GM23338 (cell line): ENCODE results near the gene CTDSP2. TPM values are rescaled to one million over a fixed set of nuclear protein-coding genes. Genes with fewer than 3 reads are reported as not detected.

Experiments used
- ATAC-seq: fragments of 200-7000 bp; cut with Tn5 transposase; 3 replicates; pipeline ENCODE4 v1.9.1; 2020
- DNase-seq: peaks from one replicate; pipeline ENCODE4 v3.0.0-alpha.2; 2015; ENCODE audit warnings: low spot score
- H2AFZ ChIP-seq: fragments of 200-600 bp; sonication (generic); 2 replicates; pipeline ENCODE4 v1.8.0; 2016; ENCODE audit warnings: antibody characterized with exemption, mild to moderate bottlenecking, moderate library complexity
- H3F3A ChIP-seq: fragments of 200-600 bp; sonication (generic); replicated peaks from 2 replicates; pipeline ENCODE4 v1.8.0; 2017; ENCODE audit warnings: antibody characterized with exemption, mixed run types, low read depth
- H3K27ac ChIP-seq: fragments of 200-600 bp; sonication (generic); 2 replicates; pipeline ENCODE4 v1.6.1; 2016; ENCODE audit warnings: low read depth
- H3K27me3 ChIP-seq: fragments of 200-600 bp; sonication (generic); 2 replicates; pipeline ENCODE4 v1.8.0; 2016; ENCODE audit warnings: mild to moderate bottlenecking, mixed run types, moderate library complexity; ENCODE audit not compliant: insufficient read depth
- H3K36me3 ChIP-seq: fragments of 200-600 bp; sonication (generic); 2 replicates; pipeline ENCODE4 v1.8.0; 2016; ENCODE audit warnings: mild to moderate bottlenecking; ENCODE audit not compliant: insufficient read depth
- H3K4me1 ChIP-seq: fragments of 200-600 bp; sonication (generic); 2 replicates; pipeline ENCODE4 v1.8.0; 2016; ENCODE audit warnings: mild to moderate bottlenecking, moderate library complexity; ENCODE audit not compliant: insufficient read depth
- H3K4me2 ChIP-seq: fragments of 200-600 bp; sonication (generic); 2 replicates; pipeline ENCODE4 v1.7.1; 2017; ENCODE audit warnings: mixed run types
- H3K4me3 ChIP-seq: fragments of 200-600 bp; sonication (generic); 2 replicates; pipeline ENCODE4 v1.6.1; 2016; ENCODE audit warnings: mixed run types
- H3K79me2 ChIP-seq: fragments of 200-600 bp; sonication (generic); replicated peaks from 2 replicates; pipeline ENCODE4 v1.8.0; 2017; ENCODE audit warnings: mild to moderate bottlenecking; ENCODE audit not compliant: insufficient read depth
- H3K9me2 ChIP-seq: fragments of 200-600 bp; sonication (generic); 2 replicates; pipeline ENCODE4 v1.8.0; 2017; ENCODE audit not compliant: insufficient read depth
- H4K20me1 ChIP-seq: fragments of 200-600 bp; sonication (generic); replicated peaks from 2 replicates; pipeline ENCODE4 v1.8.0; 2017; ENCODE audit warnings: mild to moderate bottlenecking; ENCODE audit not compliant: insufficient read depth
- H3K27ac Mint-ChIP-seq: 2 replicates; pipeline ENCODE4 v1.8.0; 2020; ENCODE audit warnings: inconsistent platforms, mild to moderate bottlenecking, moderate library complexity, mixed read lengths
- H3K27me3 Mint-ChIP-seq: 3 replicates; pipeline ENCODE4 v1.8.0; 2022; ENCODE audit warnings: low read depth, mild to moderate bottlenecking, moderate library complexity, mixed read lengths, inconsistent platforms; ENCODE audit not compliant: insufficient read depth, poor library complexity
- H3K36me3 Mint-ChIP-seq: 3 replicates; pipeline ENCODE4 v1.8.0; 2021; ENCODE audit warnings: low read depth, mild to moderate bottlenecking, inconsistent platforms, moderate library complexity, mixed read lengths
- H3K4me1 Mint-ChIP-seq: 3 replicates; pipeline ENCODE4 v1.8.0; 2020; ENCODE audit warnings: mild to moderate bottlenecking, inconsistent platforms, mixed read lengths
- H3K4me3 Mint-ChIP-seq: 3 replicates; pipeline ENCODE4 v1.8.0; 2021; ENCODE audit warnings: moderate library complexity, mild to moderate bottlenecking, inconsistent platforms, mixed read lengths
- H3K9me3 Mint-ChIP-seq: 3 replicates; pipeline ENCODE4 v1.8.0; 2020; ENCODE audit warnings: moderate library complexity, mild to moderate bottlenecking, inconsistent platforms, mixed read lengths
- CREB1 ChIP-seq: fragments of 250-450 bp; sonication (Bioruptor Pico); IDR thresholded peaks from 2 replicates; pipeline ENCODE4 v1.5.0; 2020; ENCODE audit warnings: low read depth, mild to moderate bottlenecking, moderate library complexity
- ETS1 ChIP-seq: IDR thresholded peaks from 2 replicates; pipeline ENCODE4 v1.6.1; 2016; ENCODE audit warnings: antibody characterized with exemption
- JUNB ChIP-seq: IDR thresholded peaks from one replicate; pipeline ENCODE4 v1.6.1; 2016; ENCODE audit warnings: antibody characterized with exemption; ENCODE audit not compliant: unreplicated experiment
- POLR2AphosphoS5 ChIP-seq: IDR thresholded peaks from 2 replicates; pipeline ENCODE4 v1.6.1; 2016; ENCODE audit warnings: antibody characterized with exemption, low read depth
- STAT1 ChIP-seq: IDR thresholded peaks from one replicate; pipeline ENCODE4 v1.6.1; 2016; ENCODE audit warnings: antibody characterized with exemption; ENCODE audit not compliant: unreplicated experiment
- ZNF114 ChIP-seq: fragments of 250-450 bp; sonication (Bioruptor Pico); IDR thresholded peaks from 2 replicates; pipeline ENCODE4 v1.5.0; 2020; ENCODE audit warnings: mild to moderate bottlenecking, moderate library complexity
- ZNF331 ChIP-seq: fragments of 250-450 bp; sonication (Bioruptor Pico); IDR thresholded peaks from 2 replicates; pipeline ENCODE4 v1.5.0; 2020; ENCODE audit warnings: low read depth, mild to moderate bottlenecking, moderate library complexity
- ZNF462 ChIP-seq: fragments of 250-450 bp; sonication (Bioruptor Pico); IDR thresholded peaks from 2 replicates; pipeline ENCODE4 v1.5.0; 2020; ENCODE audit warnings: mild to moderate bottlenecking, moderate library complexity
- long read RNA-seq: library from polyadenylated mRNA; unstranded; transcript quantifications from one replicate; pipeline ENCODE4 v2.0.0, GENCODE V29; 2020; ENCODE audit not compliant: unreplicated experiment
- polyA plus RNA-seq: library from polyadenylated mRNA; unstranded; fragments of >200 nt; fragmentation: Nextera tagmentation; extraction: Ambion mirVana; gene quantifications from 2 replicates; pipeline ENCODE4 v1.2.1, GENCODE V29; 2016
- total RNA-seq: library from RNA; depleted of rRNA; stranded (reverse); fragments of >200 nt; shearing (Covaris generic); gene quantifications from 2 replicates; pipeline ENCODE4 v1.2.3, GENCODE V29; 2014; rRNA removed

The CTDSP2 gene
- total RNA-seq (66.3 and 81.9 TPM in 2 replicates), polyA plus RNA-seq (20.8 and 22.8 TPM in 2 replicates)
- long read RNA-seq, full-length matches to known transcripts: 6 of 16 reads
- long read RNA-seq, partial matches to known transcripts: 3 of 16 reads
- long read RNA-seq, other reads (novel, unspliced or antisense): 7 of 16 reads

- Mint-ChIP-seq H3K9me3 (no peaks in the 10 kb centered on the region), H3K27me3 (peaks cover 20% of the 10 kb centered on the region), H3K4me1 (peaks cover 52% of the 10 kb centered on the region), H3K27ac (peak within 1 kb of the TSS; percentile 95), H3K4me3 (peak within 1 kb of the TSS; percentile 84), H3K36me3 (peaks cover 9% of the 10 kb centered on the region; the same call in 2 of the 3 replicates)
- H3K79me2 ChIP-seq: peaks cover 44% of the 10 kb centered on the region
- peaks cover 5% of the 10 kb centered on the region; the same call in 1 of the 2 replicates for H3F3A ChIP-seq
- peaks cover 53% of the 10 kb centered on the region for H3K4me1 ChIP-seq
- H3K36me3 ChIP-seq: no peaks in the 10 kb centered on the region
- peaks cover 15% of the 10 kb centered on the region for H4K20me1 ChIP-seq
- H3K27ac ChIP-seq: peak within 1 kb of the TSS; percentile 100
- H3K4me3 ChIP-seq: peak within 1 kb of the TSS; percentile 99
- H3K4me2 ChIP-seq: peak within 1 kb of the TSS; percentile 97
- peak; percentile 98 for TF ChIP-seq POLR2AphosphoS5
- peak; percentile 100 for TF ChIP-seq ZNF114 (CRISPR knock-in tag)
- no peak for TF ChIP-seq ZNF331 (CRISPR knock-in tag)
- TF ChIP-seq CREB1: peak; percentile 12; the same call in 1 of the 2 replicates
- TF ChIP-seq STAT1: no peak
- 0 out of 2 replicates have a peak, but pooled peaks have one; percentile 12 for TF ChIP-seq ETS1
- peak; percentile 100 for DNase-seq
- peaks cover 5% of the 10 kb centered on the region for H3K27me3 ChIP-seq
- peak within 1 kb of the TSS; percentile 93; the same call in 1 of the 2 replicates for H2AFZ ChIP-seq
- H3K9me2 ChIP-seq: no peaks in the 10 kb centered on the region
- ATAC-seq: peak; percentile 45
Observed at GRCh38 chr12:57846577-57847319, at the start of gene CTDSP2. Gene CTDSP2, minus strand, starts transcription at chr12:57846729. Its CDS starts 294 bp downstream, at chr12:57846435.

- H3F3A ChIP-seq: 0 out of 2 replicates have a peak, but pooled peaks cover 6% of the 10 kb centered on the region
- H3K27ac ChIP-seq: no peak overlapping the region
- no peaks in the 10 kb centered on the region for H3K9me3 Mint-ChIP-seq
- peak overlapping the region; percentile 65 for H3K4me3 Mint-ChIP-seq
- no peak; the same call in 2 of the 3 replicates for ATAC-seq
- no peaks in the 10 kb centered on the region for H3K9me2 ChIP-seq
- no peak overlapping the region for H3K27ac Mint-ChIP-seq
- no peaks in the 10 kb centered on the region; the same call in 2 of the 3 replicates for H3K36me3 Mint-ChIP-seq
- peaks cover 23% of the 10 kb centered on the region for H3K4me1 ChIP-seq
- no peaks in the 10 kb centered on the region for H4K20me1 ChIP-seq
- peak; percentile 36 for DNase-seq
- H3K4me2 ChIP-seq: peak overlapping the region; percentile 91
- H3K27me3 ChIP-seq: peaks cover 21% of the 10 kb centered on the region; the same call in 1 of the 2 replicates
- H3K4me3 ChIP-seq: peak overlapping the region; percentile 65
- no peaks in the 10 kb centered on the region for H3K36me3 ChIP-seq
- peaks cover 42% of the 10 kb centered on the region for H3K4me1 Mint-ChIP-seq
- peak overlapping the region; percentile 100 for H2AFZ ChIP-seq
- H3K79me2 ChIP-seq: no peaks in the 10 kb centered on the region
- peaks cover 29% of the 10 kb centered on the region for H3K27me3 Mint-ChIP-seq
- no peak for TF ChIP-seq ZNF462
- no peak for TF ChIP-seq ZNF331 (CRISPR knock-in tag)
- no peak for TF ChIP-seq ZNF114 (CRISPR knock-in tag)
- TF ChIP-seq JUNB: no peak
- no peak for TF ChIP-seq ETS1
Observed at GRCh38 chr12:57896115-57896433, 49.5 kb upstream of the CTDSP2 start.
